RCC 7860 (cell line): ENCODE measurements around the gene COL1A2.

Experiments used
- DNase-seq: peaks from one replicate; pipeline ENCODE4 v3.0.0-alpha.2; 2015; ENCODE audit warnings: low spot score
- FAIRE-seq: peaks from 2 replicates; lab custom pipeline; 2012; peaks lifted over from hg19 to GRCh38; lab: Jason Lieb, UNC

The COL1A2 gene

DNA sequence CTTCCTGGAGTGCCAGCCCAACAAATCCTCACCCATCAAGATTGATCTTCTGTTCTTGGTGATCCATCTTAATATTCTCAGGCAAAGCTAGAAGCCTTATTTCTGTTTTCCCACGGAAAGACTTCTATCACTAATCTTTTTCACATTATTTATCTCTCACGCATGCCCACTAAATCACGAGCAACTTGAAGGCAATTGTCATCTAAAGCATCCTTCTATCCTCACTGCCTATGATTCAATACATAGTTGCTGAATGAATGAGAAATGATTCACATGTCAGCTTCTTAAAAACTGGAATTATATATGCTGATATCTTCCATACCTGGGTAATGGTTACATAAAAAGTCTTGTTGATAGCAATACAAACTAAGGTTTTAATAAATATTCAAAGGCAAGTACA lies 12.6 kb upstream of the COL1A2 start:
- DNase-seq, result no peak
- no peak for FAIRE-seq

DNA sequence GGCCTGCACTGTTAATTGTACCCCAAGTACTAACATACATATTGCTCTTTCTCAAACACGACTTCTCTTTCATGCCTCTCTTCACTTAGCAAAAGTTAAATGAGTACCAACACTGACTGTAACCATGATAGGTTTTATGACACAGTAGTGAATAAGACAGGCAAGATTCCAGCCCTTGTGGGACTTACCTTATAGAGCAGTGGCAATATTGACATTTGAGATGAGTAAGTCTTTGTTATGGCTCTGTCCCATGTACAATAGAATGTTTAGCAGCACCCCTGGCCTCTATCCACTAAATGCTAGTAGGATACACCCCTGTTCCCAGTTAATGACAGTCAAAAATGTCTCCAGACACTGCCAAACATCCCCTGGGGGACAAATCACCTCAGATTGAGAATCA lies 11.9 kb upstream of the COL1A2 start:
- DNase-seq (peak; percentile 52), FAIRE-seq (no peak)

DNA sequence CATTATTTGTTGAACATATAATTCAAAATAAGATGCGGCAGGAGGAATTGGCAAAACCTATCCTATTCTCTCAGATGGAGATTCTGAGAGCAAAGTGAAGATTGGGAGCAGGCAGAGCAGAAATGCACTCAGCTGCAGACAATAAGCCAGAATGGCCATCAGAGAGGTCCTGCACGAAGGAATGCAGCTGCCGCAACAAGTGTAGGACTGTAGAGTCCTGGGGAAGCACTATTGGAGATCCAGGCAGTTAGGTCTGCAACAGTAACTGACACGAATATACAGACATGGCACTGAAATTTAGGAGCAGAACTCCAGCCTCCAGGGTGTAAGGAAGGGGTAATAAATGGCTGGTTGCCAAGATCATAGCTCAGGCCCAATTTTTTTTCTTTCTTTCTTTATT lies 10.4 kb upstream of the COL1A2 start:
- DNase-seq (no peak), FAIRE-seq (no peak)

DNA sequence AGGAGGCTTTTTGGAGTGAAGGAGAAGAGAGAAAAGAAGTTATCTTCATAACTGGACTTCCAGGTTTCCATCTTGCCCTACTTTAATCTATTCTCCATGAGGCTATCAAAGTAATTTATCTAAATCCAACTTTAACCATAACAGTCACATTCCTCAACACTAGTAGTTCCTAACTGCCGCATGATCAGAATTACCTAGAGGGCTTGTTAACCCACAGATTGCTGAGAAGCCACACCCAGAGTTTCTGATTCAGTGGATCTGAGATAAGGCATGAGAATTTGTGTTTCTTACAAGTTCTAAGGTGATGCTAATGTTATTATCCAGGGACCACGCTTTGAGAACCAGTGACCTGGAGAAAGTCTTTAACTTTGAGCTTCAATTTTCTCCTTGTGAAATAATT lies 8.3 kb upstream of the COL1A2 start:
- FAIRE-seq (no peak), DNase-seq (no peak)

DNA sequence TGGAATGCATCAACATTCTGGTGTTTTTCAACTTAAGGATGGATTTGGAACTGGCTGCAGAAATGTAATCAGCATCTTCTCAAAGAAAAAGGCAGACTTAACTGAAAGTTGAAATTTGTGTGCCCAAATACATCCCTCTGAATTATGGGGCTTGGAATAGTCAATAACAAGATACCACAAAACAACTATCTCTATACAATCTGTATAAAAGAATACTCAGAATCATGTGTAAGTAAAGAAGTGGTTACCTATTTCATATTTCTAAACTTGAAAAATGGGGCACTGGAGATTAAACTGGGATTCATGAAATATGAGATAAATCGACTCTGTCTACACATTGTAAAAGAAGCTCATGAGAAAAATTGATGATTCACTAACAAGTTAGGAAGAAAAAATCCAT lies 6.2 kb upstream of the COL1A2 start:
- FAIRE-seq, result no peak
- no peak for DNase-seq

DNA sequence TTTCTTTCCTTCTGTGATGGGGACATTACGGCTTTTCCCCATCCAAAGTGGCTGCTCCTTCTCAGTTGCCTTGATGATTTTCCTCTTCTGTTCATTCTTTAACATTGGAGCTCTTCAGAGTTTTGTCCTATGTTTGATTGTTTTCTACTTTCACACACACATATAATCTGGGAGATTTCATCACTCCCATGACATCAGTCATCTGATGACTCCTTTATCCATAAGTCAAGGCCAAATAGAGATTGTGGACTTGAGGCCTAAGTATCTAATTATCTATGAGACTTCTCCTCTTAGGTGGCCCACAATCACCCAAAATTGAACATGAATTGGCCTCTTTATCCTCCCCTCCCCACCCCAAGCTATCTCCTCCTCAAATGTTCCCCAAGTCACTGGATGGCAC lies 5.3 kb upstream of the COL1A2 start:
- DNase-seq (no peak), FAIRE-seq (no peak)

- no peak for DNase-seq
- no peak for FAIRE-seq
Measured at GRCh38 chr7:94391726-94392392, 2.8 kb upstream of the COL1A2 start.

- FAIRE-seq (no peak), DNase-seq (no peak)
Measured at GRCh38 chr7:94392393-94392786, 2.3 kb upstream of the COL1A2 start.

DNA sequence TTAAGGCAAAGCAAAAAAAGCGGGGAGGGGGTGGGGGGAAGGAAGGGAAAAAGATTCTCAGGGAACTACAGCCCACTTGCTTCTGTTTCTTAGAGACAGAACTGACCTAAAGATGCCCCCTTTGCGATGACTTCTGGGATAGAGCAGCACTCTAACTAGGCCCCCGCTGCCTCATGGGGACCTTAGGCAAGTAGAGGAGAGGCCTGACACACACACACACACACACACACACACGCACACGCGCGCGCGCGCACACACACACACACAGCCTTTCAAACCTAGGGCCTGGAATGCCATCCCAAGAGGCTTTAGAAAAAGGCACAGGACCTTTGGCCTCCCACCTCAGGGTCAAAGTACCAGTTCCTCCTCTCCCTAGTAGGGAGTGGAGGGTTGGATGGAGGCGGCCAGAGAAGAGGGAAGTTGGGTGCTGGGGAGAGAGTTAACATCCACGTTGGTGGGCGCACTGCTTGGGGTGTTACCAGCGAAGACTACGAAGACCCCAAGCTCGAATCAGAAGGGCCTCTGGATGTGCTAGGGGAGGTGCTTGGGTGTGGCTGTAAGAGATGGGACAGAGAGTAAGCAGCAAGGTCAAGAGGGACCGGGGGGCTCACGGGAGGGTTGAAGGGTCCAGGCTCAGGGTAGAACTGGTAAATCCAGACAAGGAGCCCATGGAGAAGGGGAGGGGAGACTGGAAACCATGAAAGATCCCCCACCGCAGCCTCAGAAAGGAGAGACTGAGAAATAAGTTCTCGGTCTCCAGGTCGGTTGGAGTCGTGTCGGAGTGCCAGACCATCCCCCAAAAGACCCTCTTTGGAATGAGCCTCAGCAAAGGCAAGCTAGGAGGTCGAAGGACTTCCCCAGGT lies 1.2 kb upstream of the COL1A2 start:
- DNase-seq, result no peak
- no peak for FAIRE-seq

GRCh38 chr7:94394109-94394436 lies 622 bp upstream of the COL1A2 start:
- DNase-seq (no peak), FAIRE-seq (no peak)

- DNase-seq, result peak; percentile 54
- peak; percentile 75 for FAIRE-seq
Measured at GRCh38 chr7:94395141-94396036, 694 bp downstream of the COL1A2 start.

- no peak for FAIRE-seq
- no peak for DNase-seq
Measured at GRCh38 chr7:94396037-94396431, 1.3 kb downstream of the COL1A2 start.

- FAIRE-seq (no peak), DNase-seq (no peak)
Measured at GRCh38 chr7:94396596-94396995, 1.9 kb downstream of the COL1A2 start.

- FAIRE-seq, result no peak
- no peak for DNase-seq
Measured at GRCh38 chr7:94397722-94398121, 3.0 kb downstream of the COL1A2 start.

- DNase-seq (no peak), FAIRE-seq (no peak)
Measured at GRCh38 chr7:94398841-94399240, 4.1 kb downstream of the COL1A2 start.

- FAIRE-seq, result no peak
- no peak for DNase-seq
Measured at GRCh38 chr7:94400022-94400421, 5.3 kb downstream of the COL1A2 start.

GRCh38 chr7:94400643-94401427 lies 6.1 kb downstream of the COL1A2 start:
- DNase-seq, result no peak
- no peak for FAIRE-seq

DNA sequence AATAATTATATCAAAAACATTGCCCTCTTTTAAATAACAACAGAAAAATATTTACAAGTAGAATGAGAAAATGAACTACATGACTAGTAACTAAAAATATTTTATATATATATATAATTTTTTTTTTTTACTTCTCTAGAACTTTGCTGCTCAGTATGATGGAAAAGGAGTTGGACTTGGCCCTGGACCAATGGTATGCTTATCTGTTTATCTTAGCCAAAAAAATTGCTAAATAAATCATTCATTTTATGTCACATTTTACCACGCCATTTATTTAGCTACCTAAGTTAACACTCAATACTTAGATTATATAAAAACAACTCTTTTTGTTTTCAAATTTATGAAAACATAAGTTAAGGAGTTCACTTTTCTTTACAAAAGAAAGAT lies 6.7 kb downstream of the COL1A2 start:
- FAIRE-seq (no peak), DNase-seq (no peak)

DNA sequence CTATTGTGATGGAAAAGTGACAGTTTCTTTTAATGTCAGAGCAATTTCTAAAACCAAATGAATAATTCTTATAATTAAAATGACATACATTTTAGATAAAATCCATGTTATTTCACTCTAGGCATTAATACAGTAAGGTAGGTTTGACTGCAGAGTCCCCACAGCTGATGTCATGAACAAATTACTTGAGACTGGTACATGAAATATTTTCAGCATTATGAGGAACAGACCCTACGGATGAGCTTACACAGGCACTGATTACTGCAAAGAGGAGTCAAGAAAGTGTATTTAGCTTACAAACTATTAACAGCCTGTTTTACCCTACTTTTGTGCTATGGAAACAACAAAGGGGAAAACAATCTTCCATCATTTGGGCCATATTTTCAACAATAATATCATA lies 8.9 kb downstream of the COL1A2 start:
- no peak for DNase-seq
- no peak for FAIRE-seq

GRCh38 chr7:94405506-94405905 lies 10.8 kb downstream of the COL1A2 start:
- no peak for DNase-seq
- FAIRE-seq, result no peak

DNA sequence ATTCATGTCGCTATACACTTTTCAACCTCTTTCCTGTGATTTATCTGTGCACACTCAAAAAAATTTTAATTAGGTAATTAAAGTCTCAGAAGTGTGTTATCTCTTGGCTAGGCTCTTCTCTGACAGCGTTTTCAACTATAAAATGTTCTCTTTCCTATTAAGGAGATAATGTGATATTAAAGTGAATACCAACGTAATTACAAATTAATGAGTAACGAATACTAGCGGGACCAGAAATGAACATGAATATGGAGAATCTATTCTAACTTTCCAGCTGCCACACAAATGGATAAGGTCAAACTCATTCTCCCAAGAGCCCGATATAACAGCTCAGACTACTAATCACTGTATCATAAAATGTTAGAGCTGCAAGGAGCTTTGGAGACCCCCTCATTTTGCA lies 12.0 kb downstream of the COL1A2 start:
- FAIRE-seq (no peak), DNase-seq (no peak)
